Stimulated activated CD8-positive, alpha-beta memory T cell treated with anti-CD3 and anti-CD28 coated beads, Interleukin-4, amount 100 ng/mL, for 1 hour (primary cell): ENCODE data around the gene PLXND1.
"Not testable (repeated sequence)": the region's sequence is repeated elsewhere in the genome, so short reads cannot be mapped to it uniquely, and the experiment has no call there.

ENCODE experiments used
- DNase-seq, 2 donors: peaks; one replicate each; pipeline ENCODE4 v3.0.0-alpha.2; 2020; ENCODE audit warnings: low read depth in 2 of 2, low spot score in 1 of 2

Gene PLXND1

DNA sequence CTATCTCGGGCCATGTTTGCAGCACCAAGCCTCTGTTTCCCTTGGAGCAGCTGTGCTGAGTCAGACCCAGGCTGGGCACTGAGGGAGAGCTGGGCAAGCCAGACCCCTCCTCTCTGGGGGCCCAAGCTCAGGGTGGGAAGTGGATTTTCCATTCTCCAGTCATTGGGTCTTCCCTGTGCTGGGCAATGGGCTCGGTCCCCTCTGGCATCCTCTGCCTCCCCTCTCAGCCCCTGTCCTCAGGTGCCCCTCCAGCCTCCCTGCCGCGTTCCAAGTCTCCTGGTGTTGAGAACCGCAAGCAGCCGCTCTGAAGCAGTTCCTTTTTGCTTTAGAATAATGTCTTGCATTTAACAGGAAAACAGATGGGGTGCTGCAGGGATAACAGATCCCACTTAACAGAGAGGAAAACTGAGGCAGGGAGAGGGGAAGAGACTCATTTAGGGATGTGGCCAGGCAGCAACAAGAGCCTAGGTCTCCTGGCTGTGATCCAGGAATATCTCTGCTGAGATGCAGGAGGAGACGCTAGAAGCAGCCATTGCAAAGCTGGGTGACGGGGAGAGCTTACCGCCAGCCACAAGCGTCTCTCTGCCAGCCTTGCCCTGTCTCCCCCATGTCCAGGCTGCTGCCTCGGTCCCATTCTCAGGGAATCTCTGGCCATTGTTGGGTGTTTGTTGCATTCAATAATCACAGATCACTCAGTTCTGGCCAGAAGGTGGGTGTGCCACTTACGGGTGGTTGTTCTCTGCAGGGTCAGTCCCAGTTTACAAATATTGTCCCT, 76.9 kb downstream of the PLXND1 start:
- DNase-seq, result no peak

DNA sequence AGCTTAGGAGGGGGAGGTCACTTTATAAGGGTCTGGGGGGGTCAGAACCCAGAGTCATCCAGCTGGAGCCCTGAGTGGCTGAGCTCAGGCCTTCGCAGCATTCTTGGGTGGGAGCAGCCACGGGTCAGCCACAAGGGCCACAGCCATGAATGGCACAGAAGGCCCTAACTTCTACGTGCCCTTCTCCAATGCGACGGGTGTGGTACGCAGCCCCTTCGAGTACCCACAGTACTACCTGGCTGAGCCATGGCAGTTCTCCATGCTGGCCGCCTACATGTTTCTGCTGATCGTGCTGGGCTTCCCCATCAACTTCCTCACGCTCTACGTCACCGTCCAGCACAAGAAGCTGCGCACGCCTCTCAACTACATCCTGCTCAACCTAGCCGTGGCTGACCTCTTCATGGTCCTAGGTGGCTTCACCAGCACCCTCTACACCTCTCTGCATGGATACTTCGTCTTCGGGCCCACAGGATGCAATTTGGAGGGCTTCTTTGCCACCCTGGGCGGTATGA, 77.8 kb downstream of the PLXND1 start, which contains the start of gene RHO:
Gene RHO (plus strand): TSS at position 51 of the 512 bp plus-strand sequence. CDS start 95 bp downstream, at position 146.
- no peak for DNase-seq

DNA sequence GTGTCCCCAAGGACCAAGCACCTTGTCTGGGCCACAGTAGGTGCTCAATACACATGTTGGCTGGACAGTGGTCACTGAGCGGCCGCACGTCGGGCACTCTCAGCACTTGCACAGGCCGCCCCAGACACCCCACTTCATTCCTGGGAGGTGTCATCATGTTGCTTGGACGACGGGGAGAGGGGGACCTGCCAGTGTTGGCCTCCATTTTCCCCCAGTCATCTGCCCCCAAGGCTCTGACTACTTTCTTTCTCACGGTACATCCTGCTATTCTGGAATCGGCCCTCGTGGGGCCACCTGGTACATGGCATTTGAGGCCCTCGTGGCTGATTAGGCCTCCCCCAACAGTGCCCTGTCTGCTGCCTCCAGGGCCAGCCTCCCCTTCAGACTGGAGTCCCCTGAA, 79.2 kb downstream of the PLXND1 start:
- no peak for DNase-seq

DNA sequence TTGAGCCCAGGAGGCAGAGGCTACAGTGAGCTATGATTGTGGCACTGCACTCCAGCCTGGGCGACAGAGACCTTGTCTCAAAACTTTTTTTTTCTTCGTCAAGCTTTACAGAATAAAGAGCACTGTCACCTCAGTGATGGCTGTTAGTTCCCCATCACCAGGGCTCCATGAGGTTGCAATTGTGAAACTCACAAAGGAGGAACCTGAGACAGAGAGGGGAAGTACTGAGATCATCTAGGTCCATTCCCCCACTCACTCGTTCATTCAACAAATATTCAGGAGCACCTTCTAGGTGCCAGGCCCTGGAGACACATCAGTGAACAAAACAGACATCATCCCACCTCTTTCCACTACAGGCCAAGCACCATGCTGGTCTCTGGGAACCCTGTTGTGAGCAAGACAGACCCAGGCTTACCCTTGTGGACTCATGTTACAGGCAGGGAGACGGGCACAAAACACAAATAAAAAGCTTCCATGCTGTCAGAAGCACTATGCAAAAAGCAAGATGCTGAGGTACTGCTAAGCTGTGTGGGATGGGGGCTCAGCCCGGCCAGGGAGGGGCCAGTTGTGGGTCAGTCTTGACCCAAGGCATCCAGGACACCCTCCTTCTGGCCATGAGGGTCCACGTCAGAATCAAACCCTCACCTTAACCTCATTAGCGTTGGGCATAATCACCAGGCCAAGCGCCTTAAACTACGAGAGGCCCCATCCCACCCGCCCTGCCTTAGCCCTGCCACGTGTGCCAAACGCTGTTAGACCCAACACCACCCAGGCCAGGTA, 80.2 kb downstream of the PLXND1 start:
- no peak for DNase-seq

DNA sequence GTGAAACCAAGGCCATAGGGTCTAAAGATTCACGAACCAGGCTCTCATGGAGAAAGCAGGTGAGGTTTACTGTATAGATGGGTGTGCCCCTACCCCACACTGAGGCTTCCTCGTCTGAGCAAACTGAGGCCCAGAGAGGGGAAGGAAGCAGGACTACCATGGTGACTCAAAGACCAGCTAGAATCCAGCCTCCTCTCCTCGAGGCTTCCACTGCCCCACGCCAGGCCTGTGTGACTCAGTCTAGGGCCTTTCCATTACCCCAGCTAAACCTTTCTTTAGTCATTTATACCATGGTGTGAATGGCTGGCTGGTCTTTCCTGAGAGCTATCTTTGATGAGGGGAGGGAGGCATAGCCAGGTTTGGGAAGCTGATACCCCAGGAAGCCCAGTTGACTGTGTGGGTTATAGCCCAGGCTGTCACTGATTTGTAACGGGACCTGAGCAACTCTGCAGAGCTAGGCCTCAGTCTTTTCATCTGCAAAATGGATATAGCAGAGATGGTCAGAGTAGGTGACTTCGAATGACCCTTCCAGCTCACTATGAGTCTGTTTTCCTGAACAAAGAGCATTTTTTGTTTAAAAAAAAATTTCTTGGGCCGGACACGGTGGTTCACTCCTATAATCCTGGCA, 81.0 kb downstream of the PLXND1 start:
- DNase-seq, result no peak

DNA sequence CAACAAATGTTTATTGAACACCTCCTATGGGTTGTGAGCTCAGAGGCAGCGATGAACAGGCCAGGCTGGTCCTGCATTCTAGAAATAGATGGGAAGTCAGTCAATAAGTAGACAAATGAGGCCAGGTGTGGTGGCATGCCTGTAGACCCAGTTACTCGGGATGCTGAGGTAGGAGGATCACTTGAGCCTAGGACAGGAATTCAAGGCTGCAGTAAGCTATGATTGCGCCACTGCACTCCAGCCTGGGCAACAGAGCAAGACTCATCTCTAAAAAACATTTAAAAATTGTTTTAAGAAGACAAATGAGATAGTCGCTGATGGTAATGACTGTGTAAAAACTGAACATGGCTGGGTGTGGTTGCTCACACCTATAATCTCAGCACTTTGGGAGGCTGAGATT, 82.4 kb downstream of the PLXND1 start:
- no peak for DNase-seq

DNA sequence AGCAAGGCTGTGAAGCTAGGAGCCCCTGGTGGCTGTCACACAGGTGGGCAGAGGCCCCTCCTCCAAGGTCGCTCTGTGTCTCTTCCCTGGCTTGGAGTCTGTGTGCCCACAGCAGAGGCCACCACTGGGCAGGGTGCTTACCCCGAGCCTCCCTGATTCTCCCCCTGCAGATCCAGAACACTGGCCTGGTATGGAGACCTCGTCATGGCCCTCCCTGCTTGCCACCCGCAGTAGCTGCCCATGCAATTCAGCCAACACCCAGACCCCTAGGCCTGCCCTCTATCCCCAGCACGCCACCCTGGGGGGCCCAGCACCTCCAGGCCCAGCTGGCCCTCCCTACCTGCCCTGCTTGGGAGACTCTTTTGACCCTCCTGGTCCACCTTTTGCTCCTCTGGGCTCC, 83.5 kb downstream of the PLXND1 start:
- no peak for DNase-seq

DNA sequence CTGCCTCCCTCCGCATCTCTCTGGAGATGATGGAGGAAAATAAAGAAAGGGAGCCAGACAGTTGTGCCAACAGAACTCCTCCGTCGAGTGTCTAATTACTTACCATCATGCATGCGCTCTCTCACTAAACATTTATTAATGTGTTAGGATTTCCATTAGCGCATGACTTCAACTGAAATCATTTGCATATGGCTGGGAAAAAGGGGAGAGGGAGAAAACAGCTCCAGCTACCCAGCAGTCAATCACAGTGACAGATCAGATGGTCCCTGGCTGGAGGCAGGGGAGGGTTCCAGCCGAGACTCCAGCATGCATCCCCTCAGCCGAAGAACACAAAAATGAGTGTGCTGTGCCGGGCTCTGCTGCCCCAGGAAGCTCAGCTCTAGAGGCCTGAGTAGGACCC, 84.9 kb downstream of the PLXND1 start:
- no peak for DNase-seq

DNA sequence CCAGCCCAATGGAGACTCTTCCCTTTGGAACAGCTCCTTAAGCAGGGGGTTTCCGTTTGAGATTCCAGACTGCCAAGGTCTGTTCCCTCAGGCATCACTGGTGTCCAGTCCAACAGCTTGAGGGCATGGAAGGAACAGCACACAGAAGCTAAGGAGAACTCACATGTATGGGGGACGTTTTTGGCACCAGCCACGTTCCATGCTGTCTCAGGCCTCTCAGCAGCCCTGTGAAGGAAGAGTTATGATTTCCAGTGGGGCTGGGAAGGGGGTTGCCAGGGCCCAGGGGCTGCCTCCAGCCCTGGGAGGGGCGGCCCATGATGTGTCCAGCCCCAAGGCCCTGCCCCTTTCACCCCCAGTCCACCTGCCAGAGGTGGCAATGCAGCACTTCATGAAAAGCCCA, 85.5 kb downstream of the PLXND1 start:
- DNase-seq, result no peak

DNA sequence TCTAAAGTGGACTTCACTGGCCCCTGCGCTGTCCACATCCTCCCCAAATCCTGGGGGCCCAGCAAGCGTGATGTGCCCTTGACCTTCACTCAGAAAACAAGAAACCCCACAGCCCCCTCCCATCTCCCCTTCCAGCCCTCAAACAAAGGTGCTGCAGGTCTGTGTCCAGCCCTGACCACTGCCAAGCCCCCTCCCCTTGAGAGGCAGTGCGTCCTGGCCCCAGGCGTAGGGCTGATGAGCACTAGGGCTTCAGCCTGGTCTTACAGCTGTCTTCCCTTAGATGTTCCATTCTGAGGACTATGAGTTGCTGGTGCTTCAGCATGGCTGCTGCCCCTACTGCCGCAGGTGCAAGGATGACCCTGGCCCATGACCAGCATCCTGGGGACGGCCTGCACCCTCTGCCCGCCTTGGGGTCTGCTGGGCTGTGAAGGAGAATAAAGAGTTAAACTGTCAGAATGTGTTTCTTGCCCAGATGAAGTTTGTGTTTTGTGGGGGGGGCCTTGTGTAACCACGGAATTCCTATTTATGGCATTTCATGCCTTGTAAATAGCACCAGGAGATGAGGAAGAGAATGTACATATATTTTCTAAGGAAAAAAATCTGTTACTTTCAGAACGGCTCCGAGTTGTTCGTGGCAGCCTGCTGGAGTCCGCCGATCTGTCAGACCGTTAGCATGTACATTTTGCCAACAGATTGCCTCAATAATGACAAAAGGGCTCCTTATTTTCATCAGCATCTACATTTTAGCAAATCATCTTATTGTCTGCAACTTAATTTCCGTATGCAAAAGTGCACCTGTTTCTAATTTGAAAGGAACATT, 86.4 kb downstream of the PLXND1 start:
- DNase-seq, result no peak

DNA sequence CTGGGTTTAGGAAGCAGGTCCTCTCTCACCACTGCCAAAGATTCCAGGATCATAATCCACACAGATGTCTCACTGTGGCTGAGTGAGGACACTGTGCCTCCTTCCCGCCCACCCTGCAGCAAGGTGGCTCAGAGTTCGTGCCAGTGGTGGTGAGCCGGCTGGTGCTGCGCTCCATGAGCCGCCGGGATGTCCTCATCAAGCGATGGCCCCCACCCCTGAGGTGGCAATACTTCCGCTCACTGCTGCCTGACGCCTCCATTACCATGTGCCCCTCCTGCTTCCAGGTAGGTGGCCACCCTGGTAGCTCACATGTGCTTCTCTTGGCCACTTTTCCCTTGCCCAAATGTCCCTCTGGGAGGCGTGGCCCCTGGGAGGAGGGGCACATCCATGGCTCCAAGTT, 87.0 kb downstream of the PLXND1 start:
- no peak for DNase-seq

DNA sequence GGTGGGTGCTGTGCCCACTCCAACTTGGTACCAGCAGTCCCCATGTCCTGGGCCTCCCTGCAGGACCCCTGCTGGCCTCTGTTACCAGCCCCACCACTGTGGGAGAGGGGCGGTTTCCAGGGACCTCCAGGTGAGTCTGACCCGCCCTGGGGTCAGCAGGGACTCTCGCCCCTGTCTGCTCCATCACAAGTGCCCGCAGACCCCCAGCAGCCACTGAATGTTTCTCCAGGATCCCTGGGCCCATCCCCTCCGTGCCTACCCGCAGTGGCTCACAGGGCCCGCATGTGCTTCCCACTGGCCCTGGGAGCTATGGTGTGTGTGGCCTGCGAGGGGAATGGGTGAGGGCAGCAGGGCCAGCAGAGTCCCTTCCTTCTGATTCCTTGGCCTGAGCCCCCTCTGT, 87.9 kb downstream of the PLXND1 start:
- no peak for DNase-seq

DNA sequence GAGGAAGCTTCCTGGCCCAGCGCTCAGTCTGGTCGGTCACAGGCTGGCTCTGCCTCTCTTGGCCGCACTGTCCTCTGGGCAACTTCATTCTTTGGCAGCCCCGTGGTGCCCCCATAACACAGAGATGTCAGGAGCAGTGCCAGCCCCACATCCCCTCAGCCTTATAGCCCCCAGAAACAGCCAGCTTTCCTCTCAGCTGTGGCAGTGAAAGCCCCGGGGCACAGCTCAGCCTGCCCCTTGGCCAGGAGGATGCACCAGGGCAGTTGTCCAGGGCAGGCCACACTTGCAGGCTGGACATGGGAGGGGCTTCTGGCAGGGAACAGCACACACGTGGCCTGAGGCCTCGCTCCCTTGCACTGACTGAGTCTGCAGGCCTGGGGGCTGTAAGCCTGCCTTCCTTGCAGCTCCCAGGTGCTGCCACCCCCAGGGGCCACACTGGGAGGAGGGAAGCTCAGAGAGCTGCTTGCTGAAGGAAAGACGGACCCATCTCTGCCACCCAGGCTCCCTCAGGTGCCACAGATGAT, 88.4 kb downstream of the PLXND1 start:
- no peak for DNase-seq

DNA sequence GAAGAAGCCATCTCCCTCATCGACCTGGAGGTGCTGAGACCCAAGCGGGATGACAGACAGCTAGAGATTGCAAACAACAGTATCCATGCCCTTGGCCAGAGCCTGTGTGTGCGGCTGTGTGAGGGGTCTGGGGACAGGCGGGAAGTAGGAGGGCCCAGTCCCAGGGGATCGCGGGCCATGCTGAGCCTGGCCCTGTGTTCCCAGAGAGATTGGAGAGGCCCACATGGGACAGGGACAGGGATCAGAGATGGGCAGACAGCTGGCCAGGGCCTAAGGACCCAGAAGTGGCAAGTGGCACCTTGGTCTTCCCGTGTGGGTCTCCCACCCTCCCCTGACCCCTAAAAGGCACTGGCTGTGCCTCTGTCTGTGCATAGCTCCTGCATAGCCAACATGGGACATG, 89.0 kb downstream of the PLXND1 start:
- no peak for DNase-seq

DNA sequence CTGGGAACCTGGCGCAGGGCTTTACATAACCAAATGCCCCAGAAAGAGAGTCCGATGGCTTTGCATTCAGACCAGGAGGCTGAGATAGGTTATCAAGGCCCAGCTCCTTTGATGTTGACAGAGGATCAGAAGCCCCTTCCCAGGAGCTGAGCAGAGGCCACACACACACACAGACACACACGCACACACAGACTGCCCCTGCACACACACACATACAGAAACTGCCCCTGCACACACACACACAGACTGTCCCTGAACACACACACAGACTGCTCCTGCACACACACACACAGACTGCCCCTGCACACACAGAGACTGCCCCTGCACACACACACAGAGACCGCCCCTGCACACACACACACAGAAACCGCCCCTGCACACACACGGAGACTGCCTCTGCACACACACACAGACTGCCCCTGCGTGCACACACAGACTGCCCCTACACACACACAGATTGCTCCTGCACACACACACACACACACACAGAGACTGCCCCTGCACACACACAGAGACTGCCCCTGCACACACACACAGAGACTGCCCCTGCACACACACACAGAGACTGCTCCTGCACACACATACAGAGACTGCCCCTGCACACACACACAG, 90.5 kb downstream of the PLXND1 start:
- DNase-seq, result not testable (repeated sequence)

DNA sequence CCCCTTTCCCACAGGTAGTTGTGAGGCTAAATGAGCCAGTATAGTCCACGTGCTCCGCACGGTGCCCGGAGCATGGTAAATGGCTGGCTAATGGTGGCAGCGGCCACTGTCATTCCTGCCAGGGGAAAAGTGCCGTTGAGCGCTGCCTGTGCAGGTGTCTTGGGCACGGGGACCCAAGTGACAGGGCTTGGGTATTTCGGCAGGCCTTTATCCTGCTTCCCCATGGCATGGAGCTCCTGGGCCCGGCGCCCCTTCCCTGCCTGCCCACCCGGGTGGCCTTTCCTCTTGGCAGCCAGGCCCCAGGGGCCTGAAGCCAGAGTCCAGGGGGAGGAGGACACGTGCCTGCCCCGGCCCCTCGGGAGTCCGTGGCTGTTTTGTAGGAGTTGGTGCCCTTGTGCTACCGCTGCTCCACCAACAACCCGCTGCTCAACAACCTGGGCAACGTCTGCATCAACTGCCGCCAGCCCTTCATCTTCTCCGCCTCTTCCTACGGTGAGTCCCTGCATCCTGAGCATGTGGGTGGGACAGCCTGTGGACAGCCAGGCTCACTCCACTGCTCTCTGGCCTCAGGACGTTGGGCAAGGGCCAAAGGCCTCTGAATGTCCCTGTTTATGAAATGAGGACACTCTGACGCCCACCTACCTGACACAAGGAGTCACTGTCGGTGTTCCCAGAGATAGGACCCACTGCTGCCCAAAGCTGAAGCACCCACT, 91.2 kb downstream of the PLXND1 start:
- DNase-seq, result not testable (repeated sequence)

DNA sequence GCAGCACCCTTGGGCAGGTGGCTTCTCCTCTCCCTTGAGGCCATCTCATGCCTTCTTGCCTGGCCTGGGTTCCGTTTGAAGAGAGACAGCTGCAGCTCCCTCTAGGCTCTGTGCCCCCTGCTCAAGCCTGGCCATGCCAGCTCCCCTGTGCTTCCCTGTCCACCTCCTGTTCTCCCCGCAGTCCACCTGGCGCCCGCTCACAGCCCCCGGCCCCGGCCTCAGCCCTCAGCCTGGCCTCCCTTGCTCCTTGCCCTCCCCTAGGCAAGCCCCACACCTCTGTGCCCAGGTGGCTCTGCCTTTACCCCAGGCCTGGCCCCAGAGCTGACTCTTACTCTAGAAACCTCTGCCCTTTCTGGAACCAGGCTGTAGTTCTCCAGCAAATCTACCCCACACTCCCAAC, 91.9 kb downstream of the PLXND1 start:
- no peak for DNase-seq

DNA sequence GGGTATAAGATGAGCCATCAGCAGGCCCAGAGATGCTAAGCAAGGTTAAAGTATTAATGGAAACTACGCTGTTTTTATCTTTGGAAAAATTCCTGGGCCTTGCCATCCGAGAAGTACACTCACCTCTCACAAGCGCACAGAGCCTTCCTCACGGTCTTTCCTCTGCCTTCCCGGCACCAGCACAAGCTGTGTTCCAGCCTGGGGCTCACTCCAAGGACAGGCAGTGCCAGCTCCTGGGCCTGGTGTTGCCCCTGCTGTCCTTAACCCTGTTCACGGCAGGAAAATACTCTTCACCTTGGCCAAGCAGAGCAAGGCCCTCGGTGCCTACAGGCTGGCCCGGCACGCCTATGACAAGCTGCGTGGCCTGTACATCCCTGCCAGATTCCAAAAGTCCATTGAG, 92.4 kb downstream of the PLXND1 start:
- no peak for DNase-seq

DNA sequence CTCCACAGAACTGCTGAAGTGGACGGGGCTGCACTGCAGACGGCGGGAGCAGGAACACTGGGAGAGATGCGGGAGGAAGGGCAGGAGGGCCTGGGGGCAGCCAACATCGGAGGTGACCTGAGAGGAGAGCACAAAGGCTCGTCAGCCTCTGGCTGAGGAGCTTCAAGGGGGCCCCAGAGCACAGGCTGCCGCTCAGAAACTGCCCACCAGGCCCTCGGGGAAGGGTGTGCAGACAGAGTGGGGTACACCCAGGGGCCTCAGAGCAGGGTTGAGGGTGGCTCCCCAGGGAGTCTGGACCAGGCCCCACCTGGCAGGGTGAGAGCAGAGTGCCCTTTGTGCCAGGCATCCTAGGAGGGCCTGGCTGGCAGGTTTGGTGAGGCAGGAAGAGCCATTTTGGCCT, 92.8 kb downstream of the PLXND1 start:
- DNase-seq, result no peak

DNA sequence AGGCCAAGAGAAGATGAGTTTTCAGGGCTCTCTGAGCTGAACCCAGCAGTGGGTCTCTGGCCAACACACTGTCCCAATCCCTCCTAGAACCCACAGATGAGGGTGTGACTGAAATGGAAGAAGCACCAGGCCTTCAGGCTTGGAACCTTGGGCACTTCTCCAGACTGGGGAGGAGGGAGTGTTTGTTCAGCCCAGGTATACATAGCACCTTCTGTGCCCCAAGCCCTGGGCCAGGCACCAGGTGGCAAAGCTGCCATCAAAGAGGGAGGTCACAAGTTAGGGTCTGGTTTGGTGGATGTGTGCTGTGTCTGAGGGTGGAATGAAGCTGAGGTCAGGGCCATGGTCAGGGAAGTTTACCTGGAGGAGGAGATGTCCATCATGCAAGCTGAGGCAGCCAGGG, 93.9 kb downstream of the PLXND1 start:
- no peak for DNase-seq
